Psoas muscle (tissue), 8 donors: ENCODE measurements around the gene EYS. TPM values are rescaled to one million over a fixed set of nuclear protein-coding genes. Genes with fewer than 3 reads are reported as not detected.
"Not testable (repeated sequence)": the region's sequence is repeated elsewhere in the genome, so short reads cannot be mapped to it uniquely, and the experiment has no call there.

ENCODE experiments used
- ATAC-seq, 4 donors: fragments of 200-7000 bp; cut with Tn5 transposase; one replicate each; pipeline ENCODE4 v1.9.1; 2020; ENCODE audit warnings: moderate library complexity in 3 of 4, mild to moderate bottlenecking in 2 of 4
- DNase-seq, 2 donors: peaks; one replicate each; pipeline ENCODE4 v3.0.0-alpha.2; 2020
- H3K27ac ChIP-seq: fragments of 200-600 bp; one replicate; pipeline ENCODE4 v1.8.0; 2022
- H3K27me3 ChIP-seq, 3 donors: fragments of 200-600 bp in 1 of 3; one replicate each; pipeline versions ENCODE4 v1.6.1 to v1.8.0; 2013 to 2022; ENCODE audit warnings: low read length in 2 of 3, mild to moderate bottlenecking in 2 of 3, moderate library complexity in 1 of 3; ENCODE audit not compliant: insufficient read depth in 3 of 3
- H3K36me3 ChIP-seq, 2 donors: fragments of 200-600 bp in 1 of 2; one replicate each; pipeline versions ENCODE4 v1.6.1 to v1.8.0; 2013 to 2022; ENCODE audit warnings: low read depth in 1 of 2, mild to moderate bottlenecking in 1 of 2, moderate library complexity in 1 of 2; ENCODE audit not compliant: insufficient read depth in 1 of 2
- H3K4me1 ChIP-seq: fragments of 200-600 bp; one replicate; pipeline ENCODE4 v1.8.0; 2022
- H3K4me3 ChIP-seq: fragments of 200-600 bp; one replicate; pipeline ENCODE4 v1.8.0; 2022; ENCODE audit warnings: mild to moderate bottlenecking
- H3K9me3 ChIP-seq: fragments of 200-600 bp; one replicate; pipeline ENCODE4 v1.8.0; 2022
- WGBS, 3 donors: extraction: QIAGEN DNeasy Blood & Tissue Kit; methylation state at CpG; one replicate each; pipeline versions ENCODE4 v1.1.6 to v1.1.7; 2013; 5-methylcytosine and 5-hydroxymethylcytosine counted together
- intact Hi-C, 2 donors: fragments of 100-400 bp; cut with DNase I; formaldehyde crosslinking; loops; one replicate each; pipeline versions ENCODE4 v1.11.0 to v1.14.2; 2022
- polyA plus RNA-seq, 3 donors: library from polyadenylated mRNA; stranded (reverse); fragments of 200-250 nt; gene quantifications; one replicate each; pipeline ENCODE4 v1.2.3, GENCODE V29; 2013
- total RNA-seq, 4 donors: library from RNA; stranded (reverse); fragmentation: NEBNext Ultra II Directional in 2 of 4; extraction: Animal tissue kit (Norgen Biotek cat#: 25700) in 2 of 4; gene quantifications; one replicate each; pipeline versions ENCODE4 v1.2.1 to v1.2.4, GENCODE V29; 2021 to 2023
- TF ChIP-seq, protein P1 (sequence below): fragments of 200-600 bp; IDR thresholded peaks from one replicate; pipeline ENCODE4 v1.8.0; 2022; ENCODE audit warnings: antibody characterized with exemption
- donor health status: healthy with polysubstance abuse.
- donor health status: DM: no; HTN: no; CAD: no; lungs with moderate emphysema.
- donor health status: Bipolar disorder and iron deficiency.
- donor health status: healthy.
- donor health status: DM: yes; HTN: yes; CAD: no.
- donor health status: DM: no; HTN: no; CAD: no.
- donor health status: DM: no; HTN: no; CAD: no.
- donor health status: DM: yes; HTN: yes; CAD: no.

Gene EYS
- total and polyA plus RNA-seq, 7 donors = under 0.01 TPM; not detected in 6

DNA sequence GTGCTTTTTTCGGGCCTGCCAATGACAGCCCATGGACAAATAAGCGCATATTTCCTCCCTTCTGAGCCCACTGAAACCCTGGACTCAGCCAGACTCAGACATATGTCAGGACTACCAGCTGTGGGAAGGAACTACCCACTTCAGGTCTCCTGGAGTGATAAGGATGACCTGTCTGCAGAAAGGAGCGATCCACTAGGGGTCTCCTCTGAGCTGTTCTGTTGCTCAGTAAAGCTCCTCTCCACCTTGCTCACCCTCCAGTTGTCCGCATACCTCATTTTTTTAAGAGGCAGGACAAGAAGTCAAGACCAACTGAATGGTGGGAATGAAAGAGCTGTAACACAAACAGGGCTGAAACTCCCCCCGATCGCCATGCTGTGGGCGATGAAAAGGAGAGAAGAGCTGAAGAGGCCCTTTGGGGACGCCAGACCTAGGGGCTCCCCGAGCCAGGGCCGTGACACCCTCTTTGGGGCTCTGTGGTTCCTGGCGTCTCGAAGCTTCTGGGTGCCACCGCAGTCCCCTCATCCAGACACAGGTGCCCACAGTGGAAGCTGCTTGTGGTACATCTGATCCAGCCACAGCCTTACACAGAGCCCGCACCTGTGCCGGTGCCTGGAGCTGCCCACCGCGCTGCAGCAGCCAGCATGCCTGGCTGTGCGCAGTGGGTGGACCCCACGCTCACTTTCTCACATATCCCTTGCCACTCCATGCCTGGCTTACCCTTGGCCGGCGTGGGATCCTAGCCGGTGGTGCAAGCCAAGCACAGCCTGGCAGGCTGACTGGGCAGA, 68.8 kb downstream of the EYS start:
- Histone ChIP-seq H3K4me1 (no peaks in the 10 kb centered on the region), H3K4me3 (no peak overlapping the region), H3K27ac (no peak overlapping the region), H3K36me3 (no peaks in the 10 kb centered on the region), H3K9me3 (no peaks in the 10 kb centered on the region), H3K27me3 (no peaks in the 10 kb centered on the region)
- TF ChIP-seq, protein P1, sequence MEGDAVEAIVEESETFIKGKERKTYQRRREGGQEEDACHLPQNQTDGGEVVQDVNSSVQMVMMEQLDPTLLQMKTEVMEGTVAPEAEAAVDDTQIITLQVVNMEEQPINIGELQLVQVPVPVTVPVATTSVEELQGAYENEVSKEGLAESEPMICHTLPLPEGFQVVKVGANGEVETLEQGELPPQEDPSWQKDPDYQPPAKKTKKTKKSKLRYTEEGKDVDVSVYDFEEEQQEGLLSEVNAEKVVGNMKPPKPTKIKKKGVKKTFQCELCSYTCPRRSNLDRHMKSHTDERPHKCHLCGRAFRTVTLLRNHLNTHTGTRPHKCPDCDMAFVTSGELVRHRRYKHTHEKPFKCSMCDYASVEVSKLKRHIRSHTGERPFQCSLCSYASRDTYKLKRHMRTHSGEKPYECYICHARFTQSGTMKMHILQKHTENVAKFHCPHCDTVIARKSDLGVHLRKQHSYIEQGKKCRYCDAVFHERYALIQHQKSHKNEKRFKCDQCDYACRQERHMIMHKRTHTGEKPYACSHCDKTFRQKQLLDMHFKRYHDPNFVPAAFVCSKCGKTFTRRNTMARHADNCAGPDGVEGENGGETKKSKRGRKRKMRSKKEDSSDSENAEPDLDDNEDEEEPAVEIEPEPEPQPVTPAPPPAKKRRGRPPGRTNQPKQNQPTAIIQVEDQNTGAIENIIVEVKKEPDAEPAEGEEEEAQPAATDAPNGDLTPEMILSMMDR = no peak
- DNase-seq = no peak
- WGBS, 3 donors = 84 to 94% (median 92%) methylated on average over 22 of the region's 22 CpGs
- no peak for ATAC-seq
- intact Hi-C loops = no loop called here

- intact Hi-C loops = no loop called here
- TF ChIP-seq, protein P1 = no peak
- ATAC-seq = no peak
- Histone ChIP-seq H3K4me1 (no peaks in the 10 kb centered on the region), H3K4me3 (no peak overlapping the region), H3K27ac (no peak overlapping the region), H3K9me3 (no peaks in the 10 kb centered on the region), H3K36me3 (no peaks in the 10 kb centered on the region), H3K27me3 (no peaks in the 10 kb centered on the region)
- DNase-seq = no peak
- WGBS, 3 donors = 79 to 84% (median 80%) methylated on average over 12 of the region's 12 CpGs
Measured at GRCh38 chr6:65637289-65638046, 69.6 kb downstream of the EYS start.

DNA sequence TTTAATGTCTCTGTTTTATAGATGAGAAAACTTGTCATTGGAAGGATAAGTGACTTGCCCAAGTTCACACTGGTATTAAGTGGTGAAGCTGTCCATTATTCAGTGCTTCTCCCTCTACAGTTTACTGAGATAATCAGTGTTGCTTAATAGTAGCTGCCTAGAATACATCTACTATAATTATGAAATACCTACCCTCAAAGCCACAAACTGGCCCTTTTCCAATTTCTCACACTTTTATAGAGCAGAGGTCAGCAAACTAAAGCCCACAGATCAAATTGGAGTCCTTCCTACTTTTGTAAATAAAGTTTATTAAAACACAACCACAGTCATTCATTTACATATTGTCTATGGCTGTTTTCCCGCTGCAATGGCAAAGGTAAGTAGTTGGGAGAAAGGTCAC, 73.5 kb downstream of the EYS start:
- TF ChIP-seq, protein P1 = no peak
- Histone ChIP-seq H3K4me1 (no peaks in the 10 kb centered on the region), H3K27ac (no peak overlapping the region), H3K4me3 (no peak overlapping the region), H3K9me3 (no peaks in the 10 kb centered on the region), H3K27me3 (no peaks in the 10 kb centered on the region), H3K36me3 (no peaks in the 10 kb centered on the region)
- DNase-seq = no peak
- ATAC-seq = no peak
- intact Hi-C loops = no loop called here
- 71 to 85% (median 84%) methylated on average over 1 of the region's 1 CpG for WGBS, 3 donors

DNA sequence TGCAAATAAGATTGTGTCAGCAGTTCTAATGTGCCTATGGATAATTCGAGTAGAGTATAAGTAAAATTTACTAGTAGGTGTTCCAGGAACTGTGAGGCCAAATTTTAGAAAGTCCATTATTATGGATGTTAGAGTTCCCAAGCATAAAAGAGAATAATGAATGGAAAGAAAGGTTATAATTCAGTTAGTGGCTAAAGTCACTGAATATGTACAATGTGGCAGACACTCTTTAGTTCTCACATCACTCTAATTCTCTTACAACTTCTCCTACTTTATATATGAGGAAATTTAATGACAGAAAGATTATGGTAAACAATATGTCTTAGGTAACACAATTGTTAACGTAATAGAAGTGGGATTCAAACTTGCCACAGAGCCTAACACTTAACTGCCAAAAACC, 75.3 kb downstream of the EYS start:
- Histone ChIP-seq H3K27me3 (no peaks in the 10 kb centered on the region), H3K36me3 (no peaks in the 10 kb centered on the region), H3K4me1 (no peaks in the 10 kb centered on the region), H3K27ac (no peak overlapping the region), H3K4me3 (no peak overlapping the region), H3K9me3 (no peaks in the 10 kb centered on the region)
- WGBS, 3 donors = 70 to 77% (median 73%) methylated on average over 2 of the region's 2 CpGs
- DNase-seq (no peak), ATAC-seq (no peak)
- TF ChIP-seq, protein P1 = no peak
- intact Hi-C loops = no loop called here

DNA sequence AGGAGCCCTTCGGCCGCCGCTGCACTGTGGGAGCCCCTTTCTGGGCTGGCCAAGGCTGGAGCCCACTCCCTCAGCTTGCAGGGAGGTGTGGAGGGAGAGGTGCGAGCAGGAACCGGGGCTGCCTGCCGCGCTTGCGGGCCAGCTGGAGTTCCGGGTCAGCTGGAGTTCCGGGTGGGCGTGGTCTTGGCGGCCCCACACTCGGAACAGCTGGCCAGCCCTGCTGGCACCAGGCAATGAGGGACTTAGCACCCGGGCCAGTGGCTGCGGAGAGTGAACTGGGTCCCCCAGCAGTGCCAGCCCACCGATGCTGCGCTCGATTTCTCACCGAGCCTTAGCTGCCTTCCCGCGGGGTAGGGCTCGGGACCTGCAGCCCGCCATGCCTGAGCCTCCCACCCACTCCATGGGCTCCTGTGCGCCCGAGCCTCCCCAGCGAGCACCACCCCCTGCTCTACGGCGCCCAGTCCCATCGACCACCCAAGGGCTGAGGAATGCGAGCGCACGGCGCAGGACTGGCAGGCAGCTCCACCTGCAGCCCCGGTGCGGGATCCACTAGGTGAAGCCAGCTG, 79.5 kb downstream of the EYS start:
- ATAC-seq, H3K4me3 ChIP-seq, intact Hi-C loops, H3K9me3 ChIP-seq, H3K36me3 ChIP-seq, H3K27me3 ChIP-seq, H3K27ac ChIP-seq, DNase-seq, H3K4me1 ChIP-seq: not testable (repeated sequence)
- WGBS, 3 donors = 90 to 92% (median 92%) methylated on average over 21 to 33 of the region's 35 CpGs
